ENCODE results near the gene CCDC33. TPM values are rescaled to one million over a fixed set of nuclear protein-coding genes. Genes with fewer than 3 reads are reported as not detected.

Gene CCDC33
- total and polyA plus RNA-seq, 10 donors, result 0.08 TPM; not detected in 9

DNA sequence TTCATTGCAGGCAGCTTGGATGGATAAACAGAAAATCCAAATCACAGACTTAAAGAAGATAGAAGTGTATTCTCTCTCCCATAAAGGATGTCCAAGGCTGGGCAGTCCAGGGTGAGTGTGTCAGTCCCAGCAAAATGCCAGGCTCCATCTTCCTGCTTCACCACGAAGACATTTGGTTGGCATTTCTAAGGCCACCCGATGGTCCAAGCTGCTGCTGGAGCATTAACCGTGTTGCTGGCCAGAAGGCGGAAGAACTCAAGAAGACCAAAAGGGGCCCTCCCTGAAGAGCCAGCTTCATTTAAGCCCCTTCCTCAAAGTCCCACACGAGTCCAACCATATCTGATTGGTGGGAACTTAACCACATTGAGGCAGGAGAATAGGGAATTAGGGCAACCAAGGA lies 134.3 kb downstream of the CCDC33 start:
- H3K9me3 ChIP-seq, result no peaks in the 10 kb centered on the region
- DNase-seq, result no peak
- peaks cover 0 to 38% (median 15%) of the 10 kb centered on the region in 7 donors for H3K27me3 ChIP-seq (replicated peaks in 1 of 7)
- no peaks in the 10 kb centered on the region for H3K36me3 ChIP-seq
- H3K4me1 ChIP-seq, result peaks cover 10 to 53% (median 40%) of the 10 kb centered on the region in 6 donors
- 74 to 92% (median 85%) methylated on average over 5 of the region's 5 CpGs for WGBS, 5 donors
- no peak overlapping the region for H3K4me3 ChIP-seq
- TF ChIP-seq POLR2A (IDR thresholded peaks at IDR 0.05), result no peak
- TF ChIP-seq, protein P1, sequence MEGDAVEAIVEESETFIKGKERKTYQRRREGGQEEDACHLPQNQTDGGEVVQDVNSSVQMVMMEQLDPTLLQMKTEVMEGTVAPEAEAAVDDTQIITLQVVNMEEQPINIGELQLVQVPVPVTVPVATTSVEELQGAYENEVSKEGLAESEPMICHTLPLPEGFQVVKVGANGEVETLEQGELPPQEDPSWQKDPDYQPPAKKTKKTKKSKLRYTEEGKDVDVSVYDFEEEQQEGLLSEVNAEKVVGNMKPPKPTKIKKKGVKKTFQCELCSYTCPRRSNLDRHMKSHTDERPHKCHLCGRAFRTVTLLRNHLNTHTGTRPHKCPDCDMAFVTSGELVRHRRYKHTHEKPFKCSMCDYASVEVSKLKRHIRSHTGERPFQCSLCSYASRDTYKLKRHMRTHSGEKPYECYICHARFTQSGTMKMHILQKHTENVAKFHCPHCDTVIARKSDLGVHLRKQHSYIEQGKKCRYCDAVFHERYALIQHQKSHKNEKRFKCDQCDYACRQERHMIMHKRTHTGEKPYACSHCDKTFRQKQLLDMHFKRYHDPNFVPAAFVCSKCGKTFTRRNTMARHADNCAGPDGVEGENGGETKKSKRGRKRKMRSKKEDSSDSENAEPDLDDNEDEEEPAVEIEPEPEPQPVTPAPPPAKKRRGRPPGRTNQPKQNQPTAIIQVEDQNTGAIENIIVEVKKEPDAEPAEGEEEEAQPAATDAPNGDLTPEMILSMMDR (IDR thresholded peaks at IDR 0.05 in 8 of 11, conservative IDR thresholded peaks at IDR 0.05 in 3 of 11), result no peak
- TF ChIP-seq POLR2AphosphoS5 (IDR thresholded peaks at IDR 0.05), result no peak
- no peak overlapping the region for H3K27ac ChIP-seq
- intact Hi-C loops (cut with DNase I; ENCODE audit: low total_unique reads), result loop anchor here (5.0 kb wide), 3 partner anchors 167 to 397 kb away; no protein-coding TSS in a partner anchor

DNA sequence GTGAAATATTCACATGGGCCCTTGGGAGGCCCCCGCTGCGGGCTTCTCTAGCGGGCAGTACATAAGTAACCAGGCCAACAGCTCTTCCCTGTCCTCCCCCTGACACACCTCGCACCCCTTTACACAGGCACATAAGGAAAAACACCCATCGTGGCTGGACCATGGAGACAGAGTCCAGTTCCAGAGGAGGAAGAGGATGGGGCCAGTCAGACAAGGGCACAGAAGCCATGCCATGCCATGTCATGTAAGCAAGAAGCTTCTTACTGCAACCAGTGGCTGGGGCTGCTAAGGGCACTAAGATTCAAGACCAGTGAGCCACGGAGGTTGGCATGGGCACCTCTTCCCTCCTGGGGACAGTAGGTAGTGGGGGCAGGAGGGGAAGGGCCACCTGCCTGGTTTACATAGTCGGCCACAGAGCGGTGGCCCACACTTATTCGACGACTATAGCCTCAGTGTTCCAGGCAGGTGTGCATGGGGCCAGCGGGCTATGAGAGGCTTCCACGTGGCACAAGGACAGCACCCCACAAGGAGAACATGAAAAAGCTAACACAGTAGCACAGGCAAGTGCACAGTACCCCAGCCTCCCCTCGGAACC lies 137.0 kb downstream of the CCDC33 start:
- intact Hi-C loops (cut with DNase I; ENCODE audit: low total_unique reads), result loop anchor here (5.0 kb wide), 3 partner anchors 164 to 394 kb away; no protein-coding TSS in a partner anchor
- Histone ChIP-seq H3K27me3 (replicated peaks in 1 of 7) (peaks cover 0 to 14% (median 0%) of the 10 kb centered on the region in 7 donors), H3K36me3 (no peaks in the 10 kb centered on the region), H3K27ac (peak overlapping the region in 3 of 8 donors; percentile 43 to 86 (median 85)), H3K4me3 (peak overlapping the region in 4 of 8 donors; percentile 60 to 92 (median 78)), H3K4me1 (peaks cover 10 to 31% (median 23%) of the 10 kb centered on the region in 6 donors), H3K9me3 (no peaks in the 10 kb centered on the region)
- no peak for DNase-seq
- no peak for TF ChIP-seq POLR2A (IDR thresholded peaks at IDR 0.05)
- TF ChIP-seq POLR2AphosphoS5 (IDR thresholded peaks at IDR 0.05), result no peak
- TF ChIP-seq, protein P1 (IDR thresholded peaks at IDR 0.05 in 8 of 11, conservative IDR thresholded peaks at IDR 0.05 in 3 of 11), result no peak
- 56 to 70% (median 63%) methylated on average over 13 of the region's 13 CpGs for WGBS, 5 donors

DNA sequence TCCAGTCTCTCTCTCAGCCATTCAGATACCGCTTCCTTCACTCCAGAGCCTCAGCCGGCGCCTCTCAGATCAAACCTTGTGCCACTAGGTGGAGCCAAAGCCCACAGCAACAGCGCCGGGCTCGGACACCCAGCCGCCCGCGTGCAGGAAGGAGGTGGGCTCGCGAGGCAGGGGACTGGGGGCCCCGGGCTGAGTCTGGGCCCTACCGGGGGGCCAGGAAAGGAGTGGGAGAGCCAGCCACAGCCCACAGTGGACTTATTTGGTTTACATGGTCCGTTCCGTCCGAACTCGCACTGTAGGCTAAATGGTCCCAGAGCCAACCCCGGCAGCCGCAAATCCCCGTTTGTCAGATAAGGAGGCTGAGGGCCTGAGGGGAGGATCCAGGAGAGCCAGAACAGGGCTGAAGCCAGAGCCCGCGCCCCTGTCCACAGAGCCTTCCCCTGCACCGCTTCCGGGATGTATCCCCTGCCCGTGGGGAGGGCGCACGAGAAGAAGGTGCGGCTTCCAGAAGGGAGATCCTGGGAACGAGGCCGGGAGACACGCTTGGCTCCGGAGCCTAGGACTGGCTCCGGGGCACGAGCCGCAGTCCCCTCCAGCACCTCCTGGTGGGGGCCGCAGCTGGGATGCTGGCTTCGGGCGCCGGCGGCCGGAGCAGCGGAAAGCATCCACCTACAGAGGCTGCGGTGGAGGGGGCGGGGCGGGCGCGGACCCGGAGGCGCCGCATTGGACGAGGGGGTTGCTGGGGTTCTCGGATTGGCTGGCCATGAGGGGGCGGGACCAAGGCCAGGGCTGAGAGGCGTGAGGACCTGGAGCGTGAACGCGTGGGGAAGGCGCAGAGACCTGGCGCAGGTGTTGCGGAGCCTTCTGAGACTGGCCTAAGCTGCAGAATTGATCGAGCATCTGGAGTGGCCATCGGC lies 137.9 kb downstream of the CCDC33 start:
- H3K4me1 ChIP-seq, result peaks cover 10 to 30% (median 25%) of the 10 kb centered on the region in 6 donors
- H3K36me3 ChIP-seq, result no peaks in the 10 kb centered on the region
- H3K4me3 ChIP-seq, result peak overlapping the region; percentile 60 to 92 (median 72)
- WGBS, 5 donors, result 0 to 1% (median 1%) methylated on average over 26 to 62 of the region's 62 CpGs
- peak overlapping the region; percentile 18 to 87 (median 80) for H3K27ac ChIP-seq
- no peaks in the 10 kb centered on the region for H3K9me3 ChIP-seq
- intact Hi-C loops (cut with DNase I; ENCODE audit: low total_unique reads), result loop anchor here (5.0 kb wide), 3 partner anchors 163 to 393 kb away; no protein-coding TSS in a partner anchor
- H3K27me3 ChIP-seq (replicated peaks in 1 of 7), result peaks cover 0 to 14% (median 0%) of the 10 kb centered on the region in 7 donors
- peak; percentile 97 for DNase-seq
- TF ChIP-seq, protein P1 (IDR thresholded peaks at IDR 0.05 in 8 of 11, conservative IDR thresholded peaks at IDR 0.05 in 3 of 11), result peak; percentile 65 to 95 (median 93)
- TF ChIP-seq POLR2A (IDR thresholded peaks at IDR 0.05) (no peak), POLR2AphosphoS5 (IDR thresholded peaks at IDR 0.05) (peak; percentile 48 to 74 (median 63))

Data from spleen (tissue), 11 donors.